Transverse colon (tissue), 4 donors: ENCODE data around the gene PANK4.

Experiments
- CTCF ChIP-seq, 5 experiments: fragments of 200-600 bp in 3 of 5; fragments of 450-650 bp in 2 of 5; sonication (generic) in 3 of 5; IDR thresholded peaks; 1 replicate in 2 of 5; 2 replicates in 3 of 5; pipeline ENCODE4 v1.5.1; 2016 to 2017; ENCODE audit warnings: antibody characterized with exemption in 5 of 5, inconsistent platforms in 3 of 5, mild to moderate bottlenecking in 2 of 5, moderate library complexity in 1 of 5
- EP300 ChIP-seq: sonication (generic); formaldehyde crosslinking; IDR thresholded peaks from one replicate; pipeline ENCODE4 v1.6.1; 2017; ENCODE audit warnings: antibody characterized with exemption, low read depth
- POLR2A ChIP-seq: fragments of 450-650 bp; IDR thresholded peaks from one replicate; pipeline ENCODE4 v1.6.1; 2016; ENCODE audit warnings: antibody characterized with exemption, mild to moderate bottlenecking, moderate library complexity
- POLR2AphosphoS5 ChIP-seq, 3 donors: sonication (generic); formaldehyde crosslinking; IDR thresholded peaks; one replicate each; pipeline ENCODE4 v1.6.1; 2016; ENCODE audit warnings: antibody characterized with exemption in 3 of 3

- no peak for TF ChIP-seq CTCF (IDR thresholded peaks at IDR 0.05)
- TF ChIP-seq POLR2A, result no peak
- TF ChIP-seq EP300, result no peak
- no peak for TF ChIP-seq POLR2AphosphoS5 (IDR thresholded peaks at IDR 0.05)
These were observed 42.7 kb upstream of the PANK4 start for GRCh38 chr1:2569060-2569459.
